Upper lobe of right lung (tissue), 1 donor: Measurements from ENCODE around the gene FRMD4A. TPM values are rescaled to one million over a fixed set of nuclear protein-coding genes. Genes with fewer than 3 reads are reported as not detected.
A peak's percentile ranks its signal among the peaks of the same experiment; 100 is the strongest.
"Not testable (repeated sequence)": the region's sequence is repeated elsewhere in the genome, so short reads cannot be mapped to it uniquely, and the experiment has no call there.

Source experiments
- ATAC-seq: fragments of 200-7000 bp; cut with Tn5 transposase; one replicate; pipeline ENCODE4 v1.9.1; 2020; ENCODE audit warnings: mild to moderate bottlenecking, moderate library complexity
- DNase-seq: peaks from one replicate; pipeline ENCODE4 v3.0.0-alpha.2; 2020
- H3K27ac ChIP-seq: fragments of 200-600 bp; one replicate; pipeline ENCODE4 v1.8.0; 2022
- H3K27me3 ChIP-seq: fragments of 200-600 bp; one replicate; pipeline ENCODE4 v1.8.0; 2022; ENCODE audit warnings: mild to moderate bottlenecking
- H3K36me3 ChIP-seq: fragments of 200-600 bp; one replicate; pipeline ENCODE4 v1.8.0; 2022
- H3K4me1 ChIP-seq: fragments of 200-600 bp; one replicate; pipeline ENCODE4 v1.8.0; 2022
- H3K4me3 ChIP-seq: fragments of 200-600 bp; one replicate; pipeline ENCODE4 v1.8.0; 2022; ENCODE audit warnings: mild to moderate bottlenecking
- H3K9me3 ChIP-seq: fragments of 200-600 bp; one replicate; pipeline ENCODE4 v1.8.0; 2022
- CTCF ChIP-seq: fragments of 200-600 bp; IDR thresholded peaks from one replicate; pipeline ENCODE4 v1.8.0; 2022; ENCODE audit warnings: antibody characterized with exemption
- intact Hi-C: fragments of 100-400 bp; cut with DNase I; formaldehyde crosslinking; loops from one replicate; pipeline ENCODE4 v1.11.0; 2022
- total RNA-seq: library from RNA; stranded (reverse); fragmentation: NEBNext Ultra II Directional; extraction: Animal tissue kit (Norgen Biotek cat#: 25700); gene quantifications from one replicate; pipeline ENCODE4 v1.2.1, GENCODE V29; 2021
- donor health status: DM: no; HTN: yes; CAD: no; lungs with severe emphysema.

Gene FRMD4A
- total RNA-seq, 1 donor from 2014 or later: 38.3 TPM

GRCh38 chr10:13839030-13839429, 491.7 kb downstream of the FRMD4A start:
- H3K9me3 ChIP-seq: no peaks in the 10 kb centered on the region
- DNase-seq (no peak), ATAC-seq (no peak)
- H3K36me3 ChIP-seq: no peaks in the 10 kb centered on the region
- H3K27ac ChIP-seq: no peak overlapping the region
- no peak for TF ChIP-seq CTCF
- H3K4me3 ChIP-seq: no peak overlapping the region
- no peaks in the 10 kb centered on the region for H3K27me3 ChIP-seq
- H3K4me1 ChIP-seq: peaks cover 20% of the 10 kb centered on the region
- intact Hi-C loops: no loop called here

DNA sequence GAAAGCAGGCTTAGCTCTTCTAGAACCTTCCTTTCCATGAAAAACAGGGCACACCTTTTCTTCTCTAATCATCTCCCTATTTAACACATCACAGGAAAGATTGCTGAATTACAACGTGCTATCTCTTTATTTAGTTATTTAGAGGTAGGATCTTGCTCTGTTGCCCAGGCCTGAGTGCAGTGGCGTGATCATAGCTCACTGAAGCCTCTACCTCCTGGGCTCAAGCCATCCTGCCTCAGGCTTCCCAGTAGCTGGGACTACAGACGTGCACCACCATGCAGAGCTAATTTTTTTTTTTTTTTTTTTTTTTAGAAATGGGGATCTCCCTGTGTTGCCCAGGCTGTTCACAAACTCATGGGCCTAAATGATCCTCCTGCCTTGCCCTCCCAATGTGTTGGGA, 492.8 kb downstream of the FRMD4A start:
- Histone ChIP-seq H3K27ac (no peak overlapping the region), H3K4me3 (no peak overlapping the region), H3K9me3 (no peaks in the 10 kb centered on the region), H3K36me3 (no peaks in the 10 kb centered on the region), H3K27me3 (no peaks in the 10 kb centered on the region), H3K4me1 (peaks cover 20% of the 10 kb centered on the region)
- no peak for DNase-seq
- TF ChIP-seq CTCF: no peak
- no peak for ATAC-seq
- intact Hi-C loops: no loop called here

DNA sequence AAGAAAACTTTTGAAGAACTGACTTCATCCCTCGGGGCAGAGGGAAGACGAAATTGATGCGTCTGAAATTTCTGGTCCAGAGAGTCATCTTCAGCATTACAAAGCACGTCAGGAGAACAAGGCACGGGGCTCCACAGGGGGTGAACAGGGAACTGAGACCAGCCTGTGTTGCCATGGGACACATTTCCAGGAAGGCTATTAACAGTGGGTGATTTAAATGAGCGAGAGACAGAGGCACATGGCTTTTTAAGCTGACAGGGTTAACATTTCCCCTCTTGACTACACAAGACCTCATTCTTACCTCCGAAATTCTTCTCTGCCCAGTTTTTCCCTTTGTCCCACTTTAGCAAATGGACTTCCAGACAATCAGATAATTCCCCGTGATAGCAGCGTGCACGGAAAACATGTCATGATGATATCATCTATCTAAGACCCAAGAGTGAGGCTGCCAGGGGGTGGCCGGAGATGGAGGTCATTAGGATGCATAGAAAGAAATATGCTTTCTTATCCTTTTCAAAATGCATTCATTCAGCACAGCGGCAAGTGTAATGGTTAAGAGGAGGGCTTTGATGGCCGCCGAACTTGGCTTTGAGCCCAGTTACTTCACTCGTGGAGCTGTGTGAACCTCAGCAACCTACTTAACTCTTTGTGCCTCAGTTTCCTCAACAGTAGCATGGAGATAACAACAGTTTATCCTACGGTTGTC, 496.0 kb downstream of the FRMD4A start:
- H3K4me1 ChIP-seq: peaks cover 34% of the 10 kb centered on the region
- H3K36me3 ChIP-seq: no peaks in the 10 kb centered on the region
- H3K27me3 ChIP-seq: no peaks in the 10 kb centered on the region
- H3K27ac ChIP-seq: peak overlapping the region; percentile 3
- no peak for DNase-seq
- ATAC-seq: peak; percentile 67
- intact Hi-C loops: no loop called here
- H3K4me3 ChIP-seq: no peak overlapping the region
- TF ChIP-seq CTCF: no peak
- no peaks in the 10 kb centered on the region for H3K9me3 ChIP-seq

- H3K4me3 ChIP-seq: no peak overlapping the region
- ATAC-seq: peak; percentile 57
- no peaks in the 10 kb centered on the region for H3K27me3 ChIP-seq
- intact Hi-C loops: no loop called here
- peak overlapping the region; percentile 38 for H3K27ac ChIP-seq
- no peaks in the 10 kb centered on the region for H3K36me3 ChIP-seq
- H3K9me3 ChIP-seq: no peaks in the 10 kb centered on the region
- peaks cover 28% of the 10 kb centered on the region for H3K4me1 ChIP-seq
- no peak for TF ChIP-seq CTCF
- no peak for DNase-seq
Measured at GRCh38 chr10:13831711-13832141, 499.0 kb downstream of the FRMD4A start.

- Histone ChIP-seq H3K27me3 (no peaks in the 10 kb centered on the region), H3K4me3 (no peak overlapping the region), H3K36me3 (no peaks in the 10 kb centered on the region), H3K4me1 (peaks cover 24% of the 10 kb centered on the region), H3K27ac (no peak overlapping the region), H3K9me3 (no peaks in the 10 kb centered on the region)
- TF ChIP-seq CTCF: no peak
- no peak for DNase-seq
- intact Hi-C loops: no loop called here
- ATAC-seq: no peak
Measured at GRCh38 chr10:13830385-13830784, 500.3 kb downstream of the FRMD4A start.

DNA sequence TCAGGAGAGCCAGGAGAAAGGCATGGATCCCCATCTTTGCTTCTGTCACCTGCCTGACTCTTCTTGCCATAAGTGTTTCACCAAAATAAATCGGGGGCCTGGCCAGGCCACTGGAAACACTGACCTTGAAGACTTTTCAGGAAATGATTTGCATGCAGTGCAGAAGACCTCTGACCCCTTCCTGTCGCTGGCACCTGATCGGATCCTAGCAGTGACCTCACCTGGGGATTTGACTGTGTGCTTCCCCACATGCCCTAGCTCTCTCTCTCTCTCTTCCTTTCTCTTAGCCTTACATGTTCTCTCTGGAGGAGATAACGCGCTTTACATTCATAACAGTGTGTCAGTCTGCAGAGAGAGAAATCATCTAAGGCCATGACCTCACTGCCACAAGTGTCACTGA, 500.9 kb downstream of the FRMD4A start:
- DNase-seq (no peak), ATAC-seq (no peak)
- no peaks in the 10 kb centered on the region for H3K36me3 ChIP-seq
- intact Hi-C loops: no loop called here
- TF ChIP-seq CTCF: no peak
- no peak overlapping the region for H3K4me3 ChIP-seq
- H3K27me3 ChIP-seq: no peaks in the 10 kb centered on the region
- no peaks in the 10 kb centered on the region for H3K9me3 ChIP-seq
- H3K4me1 ChIP-seq: peaks cover 18% of the 10 kb centered on the region
- no peak overlapping the region for H3K27ac ChIP-seq

GRCh38 chr10:13828284-13828683, 502.4 kb downstream of the FRMD4A start:
- ATAC-seq, H3K9me3 ChIP-seq, H3K27ac ChIP-seq, H3K4me3 ChIP-seq, H3K36me3 ChIP-seq, DNase-seq, H3K27me3 ChIP-seq, intact Hi-C loops: not testable (repeated sequence)
- H3K4me1 ChIP-seq: peaks cover 14% of the 10 kb centered on the region
